ENCODE results near the gene PPM1F.

PPM1F gene

DNA sequence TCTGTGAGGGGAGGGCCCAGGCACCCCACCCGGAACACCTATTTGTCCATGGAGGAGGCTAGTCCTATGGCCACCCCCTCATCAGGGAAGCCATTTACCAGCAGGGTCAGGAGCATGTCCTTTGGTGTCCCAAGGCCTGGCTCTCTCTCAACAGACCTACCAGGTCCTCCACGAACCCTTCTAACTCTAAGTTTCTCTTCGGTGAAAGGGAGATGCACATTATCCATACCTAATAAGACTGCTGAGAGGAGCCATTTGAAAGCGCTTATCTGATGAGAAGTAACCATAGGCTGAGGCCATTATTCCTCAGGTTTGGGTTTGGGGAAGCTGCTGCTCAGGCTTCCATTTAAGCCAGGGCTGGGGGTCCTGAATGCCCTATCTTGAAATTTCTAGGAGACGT lies 39.1 kb upstream of the PPM1F start:
- H3K4ac ChIP-seq (ENCODE audit: low read depth in 1 of 2, low read length in 2 of 2): no peak overlapping the region
- H2AK5ac ChIP-seq (ENCODE audit: low read length, severe bottlenecking): no peak overlapping the region
- H3K79me1 ChIP-seq (replicated peaks; ENCODE audit: low read length, poor library complexity, severe bottlenecking): no peaks in the 10 kb centered on the region
- no peaks in the 10 kb centered on the region for H3K4me1 ChIP-seq (ENCODE audit: control insufficient read depth, insufficient read depth, low read depth, low read length)
- peaks cover 40 to 61% of the 10 kb centered on the region in 2 experiments for H3K27me3 ChIP-seq (ENCODE audit: control insufficient read depth in 1 of 2, insufficient read depth in 1 of 2, low read length in 2 of 2)
- no peak overlapping the region for H3K18ac ChIP-seq (ENCODE audit: low read depth in 1 of 2, low read length in 2 of 2)
- H2AFZ ChIP-seq (ENCODE audit: low read depth, low read length): no peak overlapping the region
- H3K4me2 ChIP-seq (ENCODE audit: low read length, poor library complexity, severe bottlenecking): no peak overlapping the region
- H3K9me3 ChIP-seq (ENCODE audit: control insufficient read depth, low read length): no peaks in the 10 kb centered on the region
- H4K91ac ChIP-seq (ENCODE audit: low read length): no peak overlapping the region
- no peak overlapping the region for H3K23ac ChIP-seq (ENCODE audit: low read length in 2 of 2)
- no peaks in the 10 kb centered on the region for H3K36me3 ChIP-seq (ENCODE audit: control insufficient read depth in 1 of 2, insufficient read depth in 2 of 2, low read depth in 1 of 2, low read length in 2 of 2)
- H2BK120ac ChIP-seq (ENCODE audit: low read depth, low read length): no peak overlapping the region
- no peak overlapping the region for H3K4me3 ChIP-seq (ENCODE audit: insufficient read depth in 1 of 2, low read depth in 1 of 2, low read length in 2 of 2)
- 96% methylated on average over 5 of the region's 5 CpGs for WGBS
- H2BK5ac ChIP-seq (ENCODE audit: low read depth, low read length, poor library complexity, severe bottlenecking): no peak overlapping the region
- no peak overlapping the region for H3K27ac ChIP-seq (ENCODE audit: low read length, poor library complexity, severe bottlenecking)
- H2BK12ac ChIP-seq (ENCODE audit: low read length in 2 of 2): no peak overlapping the region
- H3K14ac ChIP-seq (ENCODE audit: low read length in 2 of 2): no peak overlapping the region
- no peak for DNase-seq
- H4K8ac ChIP-seq (ENCODE audit: low read length): no peak overlapping the region
- H3K9ac ChIP-seq (ENCODE audit: low read length): no peak overlapping the region
- H2BK15ac ChIP-seq (ENCODE audit: low read depth, poor library complexity, severe bottlenecking): no peak overlapping the region

DNA sequence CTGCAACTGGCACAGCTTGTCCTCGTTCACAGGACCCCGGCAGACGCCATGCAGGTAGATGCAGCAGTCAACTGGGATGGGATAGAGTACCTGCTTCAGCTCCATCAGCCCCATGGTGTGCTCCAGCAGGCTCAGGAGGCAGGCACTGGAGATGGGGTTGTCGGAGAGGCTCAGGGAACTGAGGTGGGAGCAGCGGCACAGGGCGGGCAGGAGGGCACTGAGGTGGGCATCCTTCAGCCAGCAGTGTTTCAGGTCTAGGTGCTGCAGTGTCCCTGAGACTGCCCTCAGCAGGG lies 38.6 kb upstream of the PPM1F start:
- H3K9ac ChIP-seq (ENCODE audit: low read length): no peak overlapping the region
- H2BK5ac ChIP-seq (ENCODE audit: low read depth, low read length, poor library complexity, severe bottlenecking): no peak overlapping the region
- peaks cover 40 to 61% of the 10 kb centered on the region in 2 experiments for H3K27me3 ChIP-seq (ENCODE audit: control insufficient read depth in 1 of 2, insufficient read depth in 1 of 2, low read length in 2 of 2)
- H3K27ac ChIP-seq (ENCODE audit: low read length, poor library complexity, severe bottlenecking): no peak overlapping the region
- H3K4me2 ChIP-seq (ENCODE audit: low read length, poor library complexity, severe bottlenecking): no peak overlapping the region
- no peak overlapping the region for H2BK15ac ChIP-seq (ENCODE audit: low read depth, poor library complexity, severe bottlenecking)
- no peaks in the 10 kb centered on the region for H3K4me1 ChIP-seq (ENCODE audit: control insufficient read depth, insufficient read depth, low read depth, low read length)
- no peak overlapping the region for H4K8ac ChIP-seq (ENCODE audit: low read length)
- no peak overlapping the region for H3K4ac ChIP-seq (ENCODE audit: low read depth in 1 of 2, low read length in 2 of 2)
- no peak overlapping the region for H3K18ac ChIP-seq (ENCODE audit: low read depth in 1 of 2, low read length in 2 of 2)
- WGBS: 84% methylated on average over 6 of the region's 6 CpGs
- H3K4me3 ChIP-seq (ENCODE audit: insufficient read depth in 1 of 2, low read depth in 1 of 2, low read length in 2 of 2): no peak overlapping the region
- no peaks in the 10 kb centered on the region for H3K36me3 ChIP-seq (ENCODE audit: control insufficient read depth in 1 of 2, insufficient read depth in 2 of 2, low read depth in 1 of 2, low read length in 2 of 2)
- no peak overlapping the region for H2BK120ac ChIP-seq (ENCODE audit: low read depth, low read length)
- no peaks in the 10 kb centered on the region for H3K79me1 ChIP-seq (replicated peaks; ENCODE audit: low read length, poor library complexity, severe bottlenecking)
- H3K9me3 ChIP-seq (ENCODE audit: control insufficient read depth, low read length): no peaks in the 10 kb centered on the region
- no peak overlapping the region for H3K14ac ChIP-seq (ENCODE audit: low read length in 2 of 2)
- no peak for DNase-seq
- H2AK5ac ChIP-seq (ENCODE audit: low read length, severe bottlenecking): no peak overlapping the region
- H2AFZ ChIP-seq (ENCODE audit: low read depth, low read length): no peak overlapping the region
- H2BK12ac ChIP-seq (ENCODE audit: low read length in 2 of 2): no peak overlapping the region
- no peak overlapping the region for H3K23ac ChIP-seq (ENCODE audit: low read length in 2 of 2)
- H4K91ac ChIP-seq (ENCODE audit: low read length): no peak overlapping the region

DNA sequence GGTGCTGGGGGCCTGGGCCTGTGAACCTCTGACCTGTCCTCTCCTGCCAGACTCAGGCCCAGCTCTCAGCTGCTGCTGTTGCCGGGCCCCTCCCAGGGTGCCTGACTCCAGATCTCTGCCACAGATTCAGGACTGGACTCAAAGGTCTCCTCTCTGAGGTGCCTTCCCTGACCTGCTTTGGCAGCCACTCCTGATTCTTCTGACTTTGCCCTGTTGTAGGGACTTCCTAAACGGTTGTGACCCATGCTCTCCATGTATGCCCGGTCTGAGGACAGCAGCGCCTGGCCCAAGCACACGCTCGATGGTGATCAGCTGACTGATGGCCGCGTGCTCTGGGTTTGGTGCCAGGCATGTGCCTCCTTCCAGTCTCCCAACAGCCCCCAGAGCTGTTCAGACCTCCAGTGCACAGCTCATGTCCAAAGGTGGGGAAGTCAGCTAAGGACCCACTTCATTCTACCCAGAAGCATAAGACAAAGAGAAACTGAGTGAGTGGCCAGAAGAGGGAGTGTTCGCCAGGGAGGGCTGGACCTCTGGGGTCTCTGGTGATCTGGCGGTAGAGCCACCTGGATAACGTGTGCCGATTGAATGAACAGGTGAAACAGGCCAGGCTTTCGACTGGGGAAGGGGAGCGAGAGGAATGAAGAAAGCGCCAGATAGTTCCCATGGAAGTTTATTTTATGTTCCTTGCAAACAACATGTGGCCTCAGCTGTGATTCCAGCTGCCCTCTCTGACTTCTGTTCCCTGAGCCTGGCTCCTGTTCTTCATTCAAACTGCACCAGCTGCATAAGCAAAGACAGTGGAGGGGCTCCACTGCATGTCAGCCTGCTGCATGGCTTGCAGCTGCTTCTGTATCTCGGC lies 38.0 kb upstream of the PPM1F start:
- Histone ChIP-seq H3K4me1 (ENCODE audit: control insufficient read depth, insufficient read depth, low read depth, low read length) (no peaks in the 10 kb centered on the region), H3K4me3 (ENCODE audit: insufficient read depth in 1 of 2, low read depth in 1 of 2, low read length in 2 of 2) (no peak overlapping the region), H2BK15ac (ENCODE audit: low read depth, poor library complexity, severe bottlenecking) (no peak overlapping the region), H4K91ac (ENCODE audit: low read length) (no peak overlapping the region), H3K14ac (ENCODE audit: low read length in 2 of 2) (no peak overlapping the region), H3K9ac (ENCODE audit: low read length) (no peak overlapping the region), H3K27ac (ENCODE audit: low read length, poor library complexity, severe bottlenecking) (no peak overlapping the region), H3K4me2 (ENCODE audit: low read length, poor library complexity, severe bottlenecking) (no peak overlapping the region), H3K23ac (ENCODE audit: low read length in 2 of 2) (no peak overlapping the region), H4K8ac (ENCODE audit: low read length) (no peak overlapping the region), H3K36me3 (ENCODE audit: control insufficient read depth in 1 of 2, insufficient read depth in 2 of 2, low read depth in 1 of 2, low read length in 2 of 2) (no peaks in the 10 kb centered on the region), H2BK120ac (ENCODE audit: low read depth, low read length) (no peak overlapping the region), H3K27me3 (ENCODE audit: control insufficient read depth in 1 of 2, insufficient read depth in 1 of 2, low read length in 2 of 2) (peaks cover 40 to 57% of the 10 kb centered on the region in 2 experiments), H3K79me1 (replicated peaks; ENCODE audit: low read length, poor library complexity, severe bottlenecking) (no peaks in the 10 kb centered on the region), H2AK5ac (ENCODE audit: low read length, severe bottlenecking) (no peak overlapping the region), H3K4ac (ENCODE audit: low read depth in 1 of 2, low read length in 2 of 2) (no peak overlapping the region), H2BK5ac (ENCODE audit: low read depth, low read length, poor library complexity, severe bottlenecking) (no peak overlapping the region), H3K9me3 (ENCODE audit: control insufficient read depth, low read length) (no peaks in the 10 kb centered on the region), H2BK12ac (ENCODE audit: low read length in 2 of 2) (no peak overlapping the region), H3K18ac (ENCODE audit: low read depth in 1 of 2, low read length in 2 of 2) (no peak overlapping the region), H2AFZ (ENCODE audit: low read depth, low read length) (no peak overlapping the region)
- DNase-seq: no peak
- 74% methylated on average over 16 of the region's 16 CpGs for WGBS

DNA sequence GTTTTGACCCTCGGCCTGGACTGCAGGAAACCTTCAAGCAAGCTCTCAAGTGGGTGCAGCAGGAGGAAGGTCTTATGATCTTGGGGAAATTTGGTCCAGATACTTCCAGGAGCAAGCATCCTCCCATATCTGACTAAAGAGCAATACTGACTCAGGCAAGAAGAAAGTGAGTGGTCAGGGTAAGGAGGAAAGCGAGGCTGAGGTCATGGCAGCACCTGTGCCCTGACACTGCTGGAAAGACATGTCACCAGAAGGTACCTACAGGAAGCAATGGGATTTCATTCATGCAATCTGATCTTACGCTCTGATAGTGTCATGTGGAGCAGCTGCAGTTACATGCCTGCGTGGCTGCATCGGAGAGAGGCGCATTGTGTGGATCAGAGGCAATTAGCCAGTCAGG lies 36.4 kb upstream of the PPM1F start:
- no peak overlapping the region for H2AFZ ChIP-seq (ENCODE audit: low read depth, low read length)
- DNase-seq: no peak
- no peaks in the 10 kb centered on the region for H3K36me3 ChIP-seq (ENCODE audit: control insufficient read depth in 1 of 2, insufficient read depth in 2 of 2, low read depth in 1 of 2, low read length in 2 of 2)
- H3K4me2 ChIP-seq (ENCODE audit: low read length, poor library complexity, severe bottlenecking): no peak overlapping the region
- no peak overlapping the region for H3K27ac ChIP-seq (ENCODE audit: low read length, poor library complexity, severe bottlenecking)
- H3K4me1 ChIP-seq (ENCODE audit: control insufficient read depth, insufficient read depth, low read depth, low read length): no peaks in the 10 kb centered on the region
- H2BK12ac ChIP-seq (ENCODE audit: low read length in 2 of 2): no peak overlapping the region
- no peaks in the 10 kb centered on the region for H3K9me3 ChIP-seq (ENCODE audit: control insufficient read depth, low read length)
- H2BK120ac ChIP-seq (ENCODE audit: low read depth, low read length): no peak overlapping the region
- no peaks in the 10 kb centered on the region for H3K79me1 ChIP-seq (replicated peaks; ENCODE audit: low read length, poor library complexity, severe bottlenecking)
- H3K18ac ChIP-seq (ENCODE audit: low read depth in 1 of 2, low read length in 2 of 2): no peak overlapping the region
- H3K27me3 ChIP-seq (ENCODE audit: control insufficient read depth in 1 of 2, insufficient read depth in 1 of 2, low read length in 2 of 2): peaks cover 29 to 56% of the 10 kb centered on the region in 2 experiments
- H3K23ac ChIP-seq (ENCODE audit: low read length in 2 of 2): no peak overlapping the region
- no peak overlapping the region for H3K9ac ChIP-seq (ENCODE audit: low read length)
- 77% methylated on average over 6 of the region's 6 CpGs for WGBS
- H2BK15ac ChIP-seq (ENCODE audit: low read depth, poor library complexity, severe bottlenecking): no peak overlapping the region
- no peak overlapping the region for H3K4me3 ChIP-seq (ENCODE audit: insufficient read depth in 1 of 2, low read depth in 1 of 2, low read length in 2 of 2)
- no peak overlapping the region for H4K91ac ChIP-seq (ENCODE audit: low read length)
- no peak overlapping the region for H2BK5ac ChIP-seq (ENCODE audit: low read depth, low read length, poor library complexity, severe bottlenecking)
- H3K4ac ChIP-seq (ENCODE audit: low read depth in 1 of 2, low read length in 2 of 2): no peak overlapping the region
- H2AK5ac ChIP-seq (ENCODE audit: low read length, severe bottlenecking): no peak overlapping the region
- no peak overlapping the region for H3K14ac ChIP-seq (ENCODE audit: low read length in 2 of 2)
- H4K8ac ChIP-seq (ENCODE audit: low read length): no peak overlapping the region

Measured in mesenchymal stem cell (in vitro differentiated cells and primary cell).